ENCODE results near the gene TOR1AIP2.

GRCh38 chr1:179925922-179926849, 48.6 kb upstream of the TOR1AIP2 start:
- TF ChIP-seq POGZ (CRISPR knock-in tag; IDR thresholded peaks at IDR 0.05) (no peak), FOXJ3 (CRISPR knock-in tag; IDR thresholded peaks at IDR 0.05; ENCODE audit: borderline replicate concordance) (no peak), SIN3A (IDR thresholded peaks at IDR 0.05; ENCODE audit: borderline replicate concordance, low read depth, low read length) (no peak), MAFK (conservative IDR thresholded peaks at IDR 0.05 in 1 of 2, IDR thresholded peaks at IDR 0.05 in 1 of 2; ENCODE audit: low read length in 2 of 2) (no peak), ARID4A (CRISPR knock-in tag; IDR thresholded peaks at IDR 0.05; ENCODE audit: borderline replicate concordance) (no peak)
- TF ChIP-seq, protein P1, sequence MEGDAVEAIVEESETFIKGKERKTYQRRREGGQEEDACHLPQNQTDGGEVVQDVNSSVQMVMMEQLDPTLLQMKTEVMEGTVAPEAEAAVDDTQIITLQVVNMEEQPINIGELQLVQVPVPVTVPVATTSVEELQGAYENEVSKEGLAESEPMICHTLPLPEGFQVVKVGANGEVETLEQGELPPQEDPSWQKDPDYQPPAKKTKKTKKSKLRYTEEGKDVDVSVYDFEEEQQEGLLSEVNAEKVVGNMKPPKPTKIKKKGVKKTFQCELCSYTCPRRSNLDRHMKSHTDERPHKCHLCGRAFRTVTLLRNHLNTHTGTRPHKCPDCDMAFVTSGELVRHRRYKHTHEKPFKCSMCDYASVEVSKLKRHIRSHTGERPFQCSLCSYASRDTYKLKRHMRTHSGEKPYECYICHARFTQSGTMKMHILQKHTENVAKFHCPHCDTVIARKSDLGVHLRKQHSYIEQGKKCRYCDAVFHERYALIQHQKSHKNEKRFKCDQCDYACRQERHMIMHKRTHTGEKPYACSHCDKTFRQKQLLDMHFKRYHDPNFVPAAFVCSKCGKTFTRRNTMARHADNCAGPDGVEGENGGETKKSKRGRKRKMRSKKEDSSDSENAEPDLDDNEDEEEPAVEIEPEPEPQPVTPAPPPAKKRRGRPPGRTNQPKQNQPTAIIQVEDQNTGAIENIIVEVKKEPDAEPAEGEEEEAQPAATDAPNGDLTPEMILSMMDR (CRISPR knock-in tag; IDR thresholded peaks at IDR 0.05), result no peak

All from HepG2 (cell line).